Epithelial cell of esophagus (primary cell): ENCODE results near the gene DVL2.
A peak's percentile ranks its signal among the peaks of the same experiment; 100 is the strongest.
"Not testable (repeated sequence)": the region's sequence is repeated elsewhere in the genome, so short reads cannot be mapped to it uniquely, and the experiment has no call there.

ENCODE experiments used
- DNase-seq: peaks from one replicate; pipeline ENCODE4 v3.0.0; 2010; ENCODE audit warnings: low read depth
- H3K4me3 ChIP-seq: 2 replicates; pipeline ENCODE4 v1.5.1; 2011; ENCODE audit warnings: mild to moderate bottlenecking, low read length, control low read depth
- TF ChIP-seq, protein P1 (sequence below): IDR thresholded peaks from 2 replicates; pipeline ENCODE4 v1.5.1; 2011; ENCODE audit warnings: low read depth, mild to moderate bottlenecking, low read length, control low read depth, inconsistent platforms; ENCODE audit not compliant: insufficient read depth; ENCODE audit errors: missing control alignments

The DVL2 gene

DNA sequence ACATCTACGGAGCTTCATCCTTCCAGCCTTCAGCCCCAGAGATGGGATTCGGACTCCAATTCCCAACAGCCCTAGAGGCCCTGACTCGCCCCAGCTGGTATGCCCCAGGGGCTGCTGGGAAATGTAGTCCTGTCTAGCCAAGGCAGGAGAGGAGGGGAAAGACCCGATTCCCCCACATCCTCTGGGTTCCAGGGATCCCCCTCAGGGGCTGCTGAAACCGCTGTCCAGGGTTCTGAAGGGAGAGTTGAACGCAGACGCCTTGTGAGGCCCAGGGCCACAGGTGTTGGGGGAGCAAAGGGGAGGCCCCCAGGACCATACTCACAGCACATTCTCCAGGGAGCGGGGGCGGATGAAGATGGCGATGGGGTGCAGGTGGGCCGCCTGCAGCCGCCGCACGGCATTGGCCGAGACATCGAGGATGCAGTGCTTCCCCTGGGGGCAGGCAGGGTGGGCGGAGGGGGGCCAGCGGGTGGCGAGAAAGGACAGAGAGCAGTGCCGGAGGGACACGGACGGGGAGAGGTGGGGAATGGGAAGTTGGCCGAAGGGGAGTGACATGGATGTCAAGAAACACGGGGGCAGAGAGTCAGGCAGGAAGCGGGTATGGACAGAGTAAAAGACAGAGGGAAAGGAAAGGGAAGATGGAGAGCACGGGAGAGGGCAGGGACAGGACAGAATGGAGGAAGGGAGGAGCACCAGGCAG is 42.6 kb downstream of the DVL2 start:
- DNase-seq = peak; percentile 45
- no peak overlapping the region for H3K4me3 ChIP-seq
- TF ChIP-seq, protein P1, sequence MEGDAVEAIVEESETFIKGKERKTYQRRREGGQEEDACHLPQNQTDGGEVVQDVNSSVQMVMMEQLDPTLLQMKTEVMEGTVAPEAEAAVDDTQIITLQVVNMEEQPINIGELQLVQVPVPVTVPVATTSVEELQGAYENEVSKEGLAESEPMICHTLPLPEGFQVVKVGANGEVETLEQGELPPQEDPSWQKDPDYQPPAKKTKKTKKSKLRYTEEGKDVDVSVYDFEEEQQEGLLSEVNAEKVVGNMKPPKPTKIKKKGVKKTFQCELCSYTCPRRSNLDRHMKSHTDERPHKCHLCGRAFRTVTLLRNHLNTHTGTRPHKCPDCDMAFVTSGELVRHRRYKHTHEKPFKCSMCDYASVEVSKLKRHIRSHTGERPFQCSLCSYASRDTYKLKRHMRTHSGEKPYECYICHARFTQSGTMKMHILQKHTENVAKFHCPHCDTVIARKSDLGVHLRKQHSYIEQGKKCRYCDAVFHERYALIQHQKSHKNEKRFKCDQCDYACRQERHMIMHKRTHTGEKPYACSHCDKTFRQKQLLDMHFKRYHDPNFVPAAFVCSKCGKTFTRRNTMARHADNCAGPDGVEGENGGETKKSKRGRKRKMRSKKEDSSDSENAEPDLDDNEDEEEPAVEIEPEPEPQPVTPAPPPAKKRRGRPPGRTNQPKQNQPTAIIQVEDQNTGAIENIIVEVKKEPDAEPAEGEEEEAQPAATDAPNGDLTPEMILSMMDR = no peak

DNA sequence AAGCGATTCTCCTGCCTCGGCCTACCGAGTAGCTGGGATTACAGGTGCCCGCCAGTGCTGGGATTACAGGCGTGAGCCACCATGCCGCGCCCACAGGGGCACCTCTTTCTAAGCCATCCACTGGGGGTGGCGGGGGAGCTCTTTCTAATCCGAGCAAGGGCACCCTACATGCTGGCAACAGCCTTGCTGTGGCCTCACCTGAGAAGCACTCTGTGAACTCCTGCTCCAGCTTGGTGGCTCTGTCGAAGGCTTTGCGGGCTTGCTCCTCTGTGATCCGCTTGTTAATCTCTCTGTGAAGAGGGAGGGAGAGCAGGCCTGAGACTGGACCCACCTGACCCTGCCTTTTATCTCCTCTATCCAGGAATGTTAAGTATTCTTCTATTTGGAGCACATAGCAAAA is 43.2 kb downstream of the DVL2 start:
- H3K4me3 ChIP-seq = no peak overlapping the region
- TF ChIP-seq, protein P1 = no peak
- no peak for DNase-seq

DNA sequence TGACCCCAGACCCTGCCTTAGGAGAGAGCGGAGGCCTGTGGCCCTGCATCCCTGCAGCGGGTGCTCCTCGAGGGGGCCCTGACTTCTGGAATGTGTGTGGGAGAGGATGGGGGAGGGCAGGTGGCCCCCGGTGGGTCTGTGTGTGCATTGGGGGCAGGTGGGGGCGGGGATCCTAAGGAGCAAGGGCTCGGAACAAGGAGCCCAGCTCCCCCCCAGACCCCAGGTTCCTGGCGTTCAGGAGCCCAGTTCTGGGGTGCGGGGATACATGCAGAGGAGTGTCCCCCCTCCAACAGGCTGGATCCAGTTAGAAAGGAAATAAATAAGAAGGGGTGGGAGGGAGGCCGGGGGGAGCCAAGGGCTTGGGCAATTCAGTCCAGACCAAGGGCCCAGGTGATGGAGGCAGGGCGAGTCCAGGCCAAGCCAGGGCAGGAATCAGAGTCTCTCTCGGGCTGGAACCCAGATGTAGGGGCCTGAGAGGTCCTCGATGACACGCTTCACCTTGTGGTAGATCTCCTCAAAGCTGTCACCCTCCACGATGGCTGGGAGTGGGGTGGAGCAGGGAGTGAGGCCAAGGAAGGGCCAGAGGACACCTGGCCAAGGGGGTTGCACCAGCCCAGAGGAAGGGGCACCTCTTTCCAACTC is 43.9 kb downstream of the DVL2 start:
- TF ChIP-seq, protein P1 = no peak

DNA sequence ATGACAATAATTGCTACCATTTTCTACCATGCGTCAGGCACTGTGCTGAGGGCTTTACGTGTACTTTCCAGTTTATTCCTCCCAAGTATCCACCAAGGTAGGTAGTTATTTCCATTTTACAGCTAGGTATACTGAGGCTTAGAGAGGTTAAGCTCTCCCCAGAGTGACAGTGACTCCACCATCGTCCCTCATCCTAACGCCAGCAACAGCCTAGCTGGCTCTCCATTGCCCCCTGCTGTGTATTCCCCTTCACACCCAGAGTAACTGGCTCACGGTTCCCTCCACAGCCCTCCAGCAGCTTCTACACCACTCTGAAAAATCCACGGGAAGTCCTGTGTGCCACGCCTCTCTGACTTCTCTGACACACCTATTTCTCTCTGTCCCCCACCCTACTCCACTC is 48.1 kb downstream of the DVL2 start:
- no peak overlapping the region for H3K4me3 ChIP-seq
- no peak for DNase-seq
- TF ChIP-seq, protein P1 = peak; percentile 22

More for the DNA sequence above, 43.9 kb downstream of the DVL2 start:
- no peak overlapping the region for H3K4me3 ChIP-seq
- DNase-seq = no peak

DNA sequence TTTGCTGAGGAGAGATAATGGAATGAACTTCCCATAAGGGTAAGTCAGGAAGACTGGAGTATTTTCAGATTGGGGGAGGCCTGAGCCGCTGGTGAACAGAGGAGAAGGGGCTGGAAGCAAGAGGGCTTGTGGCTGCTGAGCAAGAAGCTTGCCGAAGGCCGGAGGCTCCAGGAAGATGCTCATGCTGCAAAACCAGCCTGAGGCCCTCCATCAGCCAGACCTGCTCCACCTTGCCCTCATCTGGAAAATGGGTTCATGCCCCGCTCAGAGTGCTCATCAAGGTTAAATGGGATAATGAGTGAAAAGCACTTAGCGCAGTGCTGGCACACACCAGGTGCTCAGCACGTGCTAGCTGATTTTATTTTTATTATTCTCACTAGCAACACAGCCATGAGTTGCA is 49.7 kb downstream of the DVL2 start:
- no peak overlapping the region for H3K4me3 ChIP-seq
- no peak for DNase-seq
- TF ChIP-seq, protein P1 = no peak

DNA sequence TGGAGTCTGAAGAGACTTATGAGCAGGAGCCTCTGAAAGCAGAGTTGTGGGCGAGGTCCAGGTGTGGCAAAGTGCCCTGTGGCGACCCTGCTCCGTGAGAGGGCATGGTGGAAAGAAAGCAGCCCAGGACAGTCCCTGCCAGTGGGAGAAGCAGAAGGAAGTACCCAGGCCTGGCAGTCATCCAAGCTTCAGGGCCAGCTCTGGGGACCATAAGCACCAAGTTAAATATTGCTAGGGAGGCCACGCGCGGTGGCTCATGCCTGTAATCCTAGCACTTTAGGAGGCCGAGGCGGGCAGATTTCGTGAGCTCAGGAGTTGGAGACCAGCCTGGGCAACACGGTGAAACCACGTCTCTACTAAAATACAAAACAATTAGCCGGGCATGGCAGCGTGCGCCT is 50.2 kb downstream of the DVL2 start:
- no peak for DNase-seq
- TF ChIP-seq, protein P1 = no peak
- no peak overlapping the region for H3K4me3 ChIP-seq

DNA sequence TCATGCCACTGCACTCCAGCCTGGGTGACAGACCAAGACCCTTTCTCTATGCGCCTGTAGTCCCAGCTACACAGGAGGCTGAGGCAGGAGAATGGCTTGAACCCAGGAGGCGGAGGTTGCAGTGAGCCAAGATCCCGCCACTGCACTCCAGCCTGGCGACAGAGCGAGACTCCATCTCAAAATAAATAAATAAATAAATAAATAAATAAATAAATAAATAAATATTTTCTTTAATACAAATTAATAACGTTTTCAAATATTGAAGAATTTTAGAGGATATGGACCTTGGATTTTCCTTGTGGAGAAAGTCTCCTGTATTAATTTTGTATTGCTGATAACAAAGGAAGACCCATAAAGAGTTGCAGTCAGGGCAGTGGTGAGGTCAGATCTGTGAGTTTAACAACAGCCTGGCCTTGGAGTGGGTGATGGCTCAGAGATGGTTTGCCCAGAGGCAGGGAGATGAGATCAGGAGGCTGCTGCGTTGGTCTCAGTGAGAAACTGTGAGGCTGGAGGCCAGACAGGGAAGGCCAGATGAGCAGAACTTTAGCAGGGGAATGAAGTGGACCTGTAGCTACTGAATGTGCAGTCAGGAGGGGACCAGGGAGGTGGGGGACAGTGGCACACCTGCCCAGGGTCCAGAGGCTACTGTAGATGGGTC is 50.8 kb downstream of the DVL2 start:
- no peak overlapping the region for H3K4me3 ChIP-seq
- TF ChIP-seq, protein P1 = no peak
- DNase-seq = no peak

DNA sequence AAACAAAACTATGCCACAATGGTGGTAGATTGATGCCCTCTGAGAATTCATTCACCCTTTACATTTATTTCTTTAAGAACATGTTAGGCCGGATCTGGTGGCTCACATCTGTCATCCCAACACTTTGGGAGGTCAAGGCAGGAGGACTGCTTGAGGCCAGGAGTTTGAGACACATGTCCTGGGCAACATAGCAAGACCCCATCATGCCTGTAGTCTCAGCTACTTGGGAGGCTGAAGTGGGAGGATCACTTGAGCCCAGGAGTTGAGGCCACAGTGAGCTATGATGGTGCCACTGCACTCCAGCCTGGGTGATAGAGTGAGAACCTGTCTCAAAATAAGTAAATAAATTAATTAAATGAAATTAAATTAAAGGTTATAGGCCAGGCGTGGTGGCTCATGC is 52.2 kb downstream of the DVL2 start:
- DNase-seq = not testable (repeated sequence)

More for the DNA sequence above, 52.2 kb downstream of the DVL2 start:
- H3K4me3 ChIP-seq = not testable (repeated sequence)
